SK-N-SH (cell line): Measurements from ENCODE around the gene ALDH7A1. TPM values are rescaled to one million over a fixed set of nuclear protein-coding genes. Genes with fewer than 3 reads are reported as not detected.

Source experiments
- CTCF ChIA-PET: fragments of 300-600, 350-600 bp; formaldehyde crosslinking; extraction: SDS; loops from one replicate; lab custom pipeline; 2021; lab: Yijun Ruan, JAX
- POLR2A ChIA-PET: fragments of 350-600 bp; sonication (Branson Sonifier 250); formaldehyde crosslinking; extraction: SDS; loops from one replicate; lab custom pipeline; 2020; ENCODE audit warnings: antibody characterized with exemption, inconsistent platforms; lab: Yijun Ruan, JAX
- DNase-seq: peaks from one replicate; pipeline ENCODE4 v3.0.0; 2012
- H2AFZ ChIP-seq: fragments of 200-600 bp; sonication (generic); 2 replicates; pipeline ENCODE4 v1.8.1; 2016; ENCODE audit warnings: antibody characterized with exemption, mild to moderate bottlenecking, low read depth
- H3F3A ChIP-seq: fragments of 200-600 bp; sonication (generic); replicated peaks from 2 replicates; pipeline ENCODE3; 2016; ENCODE audit warnings: antibody characterized with exemption, mild to moderate bottlenecking; ENCODE audit not compliant: insufficient read depth
- H3K27ac ChIP-seq, 2 experiments: fragments of 200-500 bp in 1 of 2; fragments of 200-600 bp in 1 of 2; sonication (Bioruptor generic) in 1 of 2; sonication (generic), shearing (Covaris generic) in 1 of 2; 2 replicates each; pipeline versions ENCODE4 v1.5.1 to v1.6.1; 2014 to 2016; ENCODE audit warnings: low read depth in 2 of 2, inconsistent platforms in 1 of 2, low read length in 1 of 2, mild to moderate bottlenecking in 1 of 2, mixed read lengths in 1 of 2
- H3K27me3 ChIP-seq: fragments of 200-600 bp; sonication (generic), shearing (Covaris generic); 2 replicates; pipeline ENCODE4 v1.6.1; 2016; ENCODE audit warnings: mixed run types; ENCODE audit not compliant: insufficient read depth
- H3K36me3 ChIP-seq, 2 experiments: fragments of 200-500 bp in 1 of 2; fragments of 200-600 bp in 1 of 2; sonication (Bioruptor generic) in 1 of 2; sonication (generic) in 1 of 2; replicated peaks in 1 of 2; 2 replicates each; pipeline versions ENCODE3 to v1.5.1; 2014 to 2016; ENCODE audit warnings: low read length in 1 of 2, mild to moderate bottlenecking in 1 of 2; ENCODE audit not compliant: insufficient read depth in 2 of 2, control insufficient read depth in 1 of 2
- H3K4me1 ChIP-seq, 2 experiments: fragments of 200-500 bp in 1 of 2; fragments of 200-600 bp in 1 of 2; sonication (Bioruptor generic) in 1 of 2; sonication (generic), shearing (Covaris generic) in 1 of 2; 2 replicates each; pipeline versions ENCODE4 v1.5.1 to v1.6.1; 2014 to 2016; ENCODE audit warnings: low read depth in 1 of 2, low read length in 1 of 2, mixed run types in 1 of 2; ENCODE audit not compliant: insufficient read depth in 2 of 2, control insufficient read depth in 1 of 2
- H3K4me2 ChIP-seq: fragments of 200-600 bp; sonication (generic), shearing (Covaris generic); 2 replicates; pipeline ENCODE4 v1.6.1; 2017; ENCODE audit warnings: mixed run types
- H3K4me3 ChIP-seq, 2 experiments: fragments of 200-500 bp in 1 of 2; fragments of 200-600 bp in 1 of 2; sonication (Bioruptor generic) in 1 of 2; sonication (generic), shearing (Covaris generic) in 1 of 2; 2 replicates each; pipeline versions ENCODE4 v1.5.1 to v1.8.1; 2014 to 2016; ENCODE audit warnings: low read depth in 2 of 2, inconsistent platforms in 1 of 2, low read length in 1 of 2, mild to moderate bottlenecking in 1 of 2, mixed read lengths in 1 of 2, moderate library complexity in 1 of 2
- H3K79me2 ChIP-seq: fragments of 200-600 bp; sonication (generic); 2 replicates; pipeline ENCODE4 v1.8.1; 2017; ENCODE audit warnings: mild to moderate bottlenecking; ENCODE audit not compliant: insufficient read depth
- H3K9ac ChIP-seq: fragments of 200-600 bp; sonication (generic); 2 replicates; pipeline ENCODE4 v1.6.1; 2017; ENCODE audit warnings: mixed run types
- H3K9me2 ChIP-seq: fragments of 200-600 bp; sonication (generic); 2 replicates; pipeline ENCODE4 v1.6.1; 2017; ENCODE audit warnings: mixed run types
- H3K9me3 ChIP-seq: fragments of 200-600 bp; sonication (generic); 2 replicates; pipeline ENCODE4 v1.6.1; 2017; ENCODE audit warnings: mixed run types, mild to moderate bottlenecking, moderate library complexity
- H4K20me1 ChIP-seq: fragments of 200-600 bp; sonication (generic); 2 replicates; pipeline ENCODE4 v1.6.1; 2017; ENCODE audit warnings: mild to moderate bottlenecking, mixed run types; ENCODE audit not compliant: insufficient read depth
- CHD2 ChIP-seq: fragments of 150-350 bp; IDR thresholded peaks from 2 replicates; pipeline ENCODE4 v1.6.1; 2018; ENCODE audit warnings: low read length; ENCODE audit not compliant: partially characterized antibody
- ELF1 ChIP-seq: IDR thresholded peaks from 2 replicates; pipeline ENCODE4 v1.4.0; 2012
- EP300 ChIP-seq, 2 experiments: IDR thresholded peaks; 2 replicates each; pipeline versions ENCODE4 v1.4.0 to v1.6.1; 2012; ENCODE audit warnings: borderline replicate concordance in 1 of 2, low read depth in 1 of 2, low read length in 1 of 2
- GABPA ChIP-seq: IDR thresholded peaks from 2 replicates; pipeline ENCODE4 v1.4.0; 2012; ENCODE audit warnings: low read depth, mild to moderate bottlenecking
- GATA2 ChIP-seq: sonication (generic); formaldehyde crosslinking; IDR thresholded peaks from 2 replicates; pipeline ENCODE4 v1.5.0; 2020; ENCODE audit warnings: mild to moderate bottlenecking, missing genetic modification reagents
- JUND ChIP-seq: IDR thresholded peaks from 2 replicates; pipeline ENCODE4 v1.4.0; 2012
- MEF2A ChIP-seq: IDR thresholded peaks from 2 replicates; pipeline ENCODE4 v1.4.0; 2012; ENCODE audit warnings: low read depth, borderline replicate concordance
- MXI1 ChIP-seq: IDR thresholded peaks from 2 replicates; pipeline ENCODE4 v1.6.1; 2012; ENCODE audit warnings: mild to moderate bottlenecking, low read depth, low read length, improper control_type of control experiment
- NFIC ChIP-seq: IDR thresholded peaks from 2 replicates; pipeline ENCODE4 v1.4.0; 2012; ENCODE audit warnings: borderline replicate concordance
- POLR2AphosphoS5 ChIP-seq: IDR thresholded peaks from 2 replicates; pipeline ENCODE4 v1.6.1; 2012; ENCODE audit warnings: low read depth, low read length
- RAD21 ChIP-seq: IDR thresholded peaks from 2 replicates; pipeline ENCODE4 v1.6.1; 2012; ENCODE audit warnings: mild to moderate bottlenecking, low read length
- RCOR1 ChIP-seq: fragments of 150-350 bp; IDR thresholded peaks from 2 replicates; pipeline ENCODE4 v1.6.1; 2017; ENCODE audit warnings: antibody characterized with exemption, low read length
- TCF12 ChIP-seq: IDR thresholded peaks from 2 replicates; pipeline ENCODE4 v1.4.0; 2012
- TEAD4 ChIP-seq: IDR thresholded peaks from 2 replicates; pipeline ENCODE4 v1.4.0; 2012; ENCODE audit warnings: mild to moderate bottlenecking, borderline replicate concordance; ENCODE audit not compliant: insufficient read depth
- YY1 ChIP-seq: IDR thresholded peaks from 2 replicates; pipeline ENCODE4 v1.4.0; 2012; ENCODE audit warnings: low read depth, mild to moderate bottlenecking
- WGBS: methylation state at CpG from one replicate; pipeline ENCODE4 v1.1.6; 2017; ENCODE audit warnings: low lambda C conversion rate; 5-methylcytosine and 5-hydroxymethylcytosine counted together
- polyA plus RNA-seq, 3 experiments: library from polyadenylated mRNA; depleted of rRNA; stranded (reverse); fragments of >200 nt; gene quantifications; 2 replicates each; pipeline ENCODE4 v1.2.3, GENCODE V29; 2012
- TF ChIP-seq, protein P1 (sequence below): IDR thresholded peaks from 2 replicates; pipeline ENCODE4; 2012
- TF ChIP-seq, protein P2 (sequence below): fragments of 150-350 bp; IDR thresholded peaks from 2 replicates; pipeline ENCODE4 v1.6.1; 2017; ENCODE audit warnings: antibody characterized with exemption, low read length, low read depth, borderline replicate concordance
- TF ChIP-seq, protein P3 (sequence below): fragments of 200-600 bp; sonication (generic); IDR thresholded peaks from 2 replicates; pipeline ENCODE4 v1.6.1; 2017; ENCODE audit warnings: antibody characterized with exemption, mild to moderate bottlenecking, moderate library complexity

The ALDH7A1 gene
- polyA plus RNA-seq, 1 of the 3 experiments (the other 2 are of a cell fraction) = 44.5 TPM

DNA sequence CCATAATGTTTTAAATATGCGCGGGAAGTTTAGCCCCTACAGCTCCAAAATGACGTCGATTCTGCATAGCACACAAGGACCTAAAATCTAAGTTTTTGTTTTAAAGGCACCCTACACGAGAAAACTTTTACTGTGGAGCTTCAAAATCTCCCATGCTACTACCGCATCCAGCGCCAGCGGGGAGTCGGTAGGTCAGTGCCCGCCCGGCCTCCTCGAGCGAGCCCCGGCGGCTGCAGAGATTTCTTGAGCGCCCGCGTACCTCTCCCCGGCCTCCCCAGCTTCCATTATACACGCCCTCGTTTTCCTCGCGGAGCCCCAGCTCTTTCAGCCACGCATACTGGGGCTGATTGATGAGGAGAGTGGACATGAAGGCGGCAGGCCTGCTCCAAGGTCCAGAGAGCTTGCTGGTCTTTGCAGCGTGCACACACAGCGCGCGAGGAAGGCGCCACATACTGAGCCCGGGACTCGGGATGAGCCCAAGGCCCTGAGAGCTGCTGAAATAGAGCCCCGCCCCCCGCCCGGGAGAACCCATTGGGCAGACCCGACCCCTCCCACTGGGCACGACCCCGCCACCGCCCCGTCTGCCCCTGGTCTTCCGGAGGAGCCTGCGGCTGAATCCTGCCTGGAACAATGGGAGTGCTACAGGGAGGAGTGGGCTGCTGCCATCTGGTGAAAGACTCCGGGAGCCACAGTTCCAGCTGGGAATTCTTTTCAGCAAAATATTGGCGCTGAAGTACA is at the start of gene ALDH7A1 (continued):
- TF ChIP-seq CHD2 = no peak
- no peak for TF ChIP-seq TEAD4
- TF ChIP-seq, protein P1, sequence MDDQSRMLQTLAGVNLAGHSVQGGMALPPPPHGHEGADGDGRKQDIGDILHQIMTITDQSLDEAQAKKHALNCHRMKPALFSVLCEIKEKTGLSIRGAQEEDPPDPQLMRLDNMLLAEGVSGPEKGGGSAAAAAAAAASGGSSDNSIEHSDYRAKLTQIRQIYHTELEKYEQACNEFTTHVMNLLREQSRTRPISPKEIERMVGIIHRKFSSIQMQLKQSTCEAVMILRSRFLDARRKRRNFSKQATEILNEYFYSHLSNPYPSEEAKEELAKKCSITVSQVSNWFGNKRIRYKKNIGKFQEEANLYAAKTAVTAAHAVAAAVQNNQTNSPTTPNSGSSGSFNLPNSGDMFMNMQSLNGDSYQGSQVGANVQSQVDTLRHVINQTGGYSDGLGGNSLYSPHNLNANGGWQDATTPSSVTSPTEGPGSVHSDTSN = no peak
- TF ChIP-seq NFIC = no peak
- no peak for TF ChIP-seq MEF2A
- TF ChIP-seq, protein P2, sequence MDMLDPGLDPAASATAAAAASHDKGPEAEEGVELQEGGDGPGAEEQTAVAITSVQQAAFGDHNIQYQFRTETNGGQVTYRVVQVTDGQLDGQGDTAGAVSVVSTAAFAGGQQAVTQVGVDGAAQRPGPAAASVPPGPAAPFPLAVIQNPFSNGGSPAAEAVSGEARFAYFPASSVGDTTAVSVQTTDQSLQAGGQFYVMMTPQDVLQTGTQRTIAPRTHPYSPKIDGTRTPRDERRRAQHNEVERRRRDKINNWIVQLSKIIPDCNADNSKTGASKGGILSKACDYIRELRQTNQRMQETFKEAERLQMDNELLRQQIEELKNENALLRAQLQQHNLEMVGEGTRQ = no peak
- 0 out of 2 replicates have a peak, but pooled peaks have one; percentile 58 for TF ChIP-seq MXI1
- peak; percentile 90 for TF ChIP-seq POLR2AphosphoS5
- no peak for TF ChIP-seq EP300 (IDR thresholded peaks at IDR 0.05; ENCODE audit: borderline replicate concordance in 1 of 2, low read depth in 1 of 2, low read length in 1 of 2)
- no peak for TF ChIP-seq RCOR1
- TF ChIP-seq, all 33 proteins: peak for 12

DNA sequence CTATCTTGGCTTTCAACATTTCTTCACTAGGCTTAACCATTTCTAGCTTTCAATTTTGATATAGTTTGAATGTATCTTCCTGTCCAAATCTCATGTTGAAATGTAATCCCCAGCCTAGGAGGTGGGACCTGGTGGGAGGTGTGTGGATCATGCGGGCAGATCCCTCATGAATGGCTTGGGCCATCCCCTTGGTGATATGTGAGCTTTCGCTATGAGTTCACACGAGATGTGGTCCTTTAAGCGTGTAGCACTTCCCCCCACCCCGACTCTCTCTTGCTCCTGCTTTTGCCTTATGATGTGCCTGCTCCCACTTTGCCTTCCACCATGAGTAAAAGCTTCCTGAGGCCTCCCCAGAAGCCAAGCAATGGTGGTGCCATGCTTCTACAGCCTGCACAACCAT is 46.4 kb upstream of the ALDH7A1 start:
- CTCF ChIA-PET = interaction anchor here (1.0 to 1.7 kb wide), 3 partner anchors 14 to 138 kb away, joined by 3 to 7 read pairs (median 3); partner anchors contain the start of gene PHAX
- Histone ChIP-seq H2AFZ (no peak overlapping the region), H3K9me2 (no peaks in the 10 kb centered on the region)

More for the DNA sequence above, 46.4 kb upstream of the ALDH7A1 start:
- WGBS = 92% methylated on average over 5 of the region's 5 CpGs
- H3K4me2 ChIP-seq = no peak overlapping the region
- no peak overlapping the region for H3K4me3 ChIP-seq
- H3K9ac ChIP-seq = no peak overlapping the region
- H3K27ac ChIP-seq = no peak overlapping the region
- no peaks in the 10 kb centered on the region for H3K36me3 ChIP-seq
- no peak for TF ChIP-seq GATA2 (CRISPR knock-in tag)
- no peak for TF ChIP-seq GABPA
- TF ChIP-seq MXI1 = no peak
- TF ChIP-seq JUND = no peak
- TF ChIP-seq POLR2AphosphoS5 = no peak
- TF ChIP-seq TCF12 = no peak
- TF ChIP-seq, protein P2 = no peak
- TF ChIP-seq ELF1 = no peak
- no peak for TF ChIP-seq EP300 (IDR thresholded peaks at IDR 0.05; ENCODE audit: borderline replicate concordance in 1 of 2, low read depth in 1 of 2, low read length in 1 of 2)
- no peak for TF ChIP-seq RAD21
- TF ChIP-seq, protein P3, sequence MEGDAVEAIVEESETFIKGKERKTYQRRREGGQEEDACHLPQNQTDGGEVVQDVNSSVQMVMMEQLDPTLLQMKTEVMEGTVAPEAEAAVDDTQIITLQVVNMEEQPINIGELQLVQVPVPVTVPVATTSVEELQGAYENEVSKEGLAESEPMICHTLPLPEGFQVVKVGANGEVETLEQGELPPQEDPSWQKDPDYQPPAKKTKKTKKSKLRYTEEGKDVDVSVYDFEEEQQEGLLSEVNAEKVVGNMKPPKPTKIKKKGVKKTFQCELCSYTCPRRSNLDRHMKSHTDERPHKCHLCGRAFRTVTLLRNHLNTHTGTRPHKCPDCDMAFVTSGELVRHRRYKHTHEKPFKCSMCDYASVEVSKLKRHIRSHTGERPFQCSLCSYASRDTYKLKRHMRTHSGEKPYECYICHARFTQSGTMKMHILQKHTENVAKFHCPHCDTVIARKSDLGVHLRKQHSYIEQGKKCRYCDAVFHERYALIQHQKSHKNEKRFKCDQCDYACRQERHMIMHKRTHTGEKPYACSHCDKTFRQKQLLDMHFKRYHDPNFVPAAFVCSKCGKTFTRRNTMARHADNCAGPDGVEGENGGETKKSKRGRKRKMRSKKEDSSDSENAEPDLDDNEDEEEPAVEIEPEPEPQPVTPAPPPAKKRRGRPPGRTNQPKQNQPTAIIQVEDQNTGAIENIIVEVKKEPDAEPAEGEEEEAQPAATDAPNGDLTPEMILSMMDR = no peak
- TF ChIP-seq NFIC = no peak
- TF ChIP-seq YY1 = no peak
- POLR2A ChIA-PET = no interaction called here
- H3K79me2 ChIP-seq = no peaks in the 10 kb centered on the region
- no peaks in the 10 kb centered on the region for H3K27me3 ChIP-seq
- no peaks in the 10 kb centered on the region for H3K4me1 ChIP-seq
- H3K9me3 ChIP-seq = 0 out of 2 replicates have a peak, but pooled peaks cover 3% of the 10 kb centered on the region
- H4K20me1 ChIP-seq = no peaks in the 10 kb centered on the region
- H3F3A ChIP-seq = no peaks in the 10 kb centered on the region
- DNase-seq = no peak
